Limb (tissue), 2 donors: ENCODE measurements around the gene GOLGA3.
"Not testable (repeated sequence)": the region's sequence is repeated elsewhere in the genome, so short reads cannot be mapped to it uniquely, and the experiment has no call there.

Experiments
- DNase-seq, 2 donors: peaks; one replicate each; pipeline ENCODE4 v3.0.0-alpha.2; 2016; ENCODE audit errors: extremely low spot score in 2 of 2

GOLGA3 gene

GRCh38 chr12:132828706-132829534 is at the start of gene GOLGA3:
TSS of gene GOLGA3 (minus strand) at chr12:132828869. CDS start at chr12:132822128, 6,741 bp downstream.
- peak; percentile 92 to 95 for DNase-seq

GRCh38 chr12:132874620-132875019 is 46.0 kb upstream of the GOLGA3 start:
- not testable (repeated sequence) for DNase-seq

GRCh38 chr12:132874175-132874574 is 45.5 kb upstream of the GOLGA3 start:
- DNase-seq = no peak

- DNase-seq = no peak
Observed at GRCh38 chr12:132873724-132874123, 45.1 kb upstream of the GOLGA3 start.

GRCh38 chr12:132872975-132873421 is 44.3 kb upstream of the GOLGA3 start:
- no peak for DNase-seq

GRCh38 chr12:132872073-132872855 is 43.6 kb upstream of the GOLGA3 start:
- no peak for DNase-seq

- no peak for DNase-seq
Observed at GRCh38 chr12:132869551-132869950, 40.9 kb upstream of the GOLGA3 start.

GRCh38 chr12:132866251-132866828 is 37.7 kb upstream of the GOLGA3 start:
- DNase-seq = no peak

- DNase-seq = no peak
Observed at GRCh38 chr12:132861558-132861957, 32.9 kb upstream of the GOLGA3 start.

- DNase-seq = no peak
Observed at GRCh38 chr12:132858718-132859266, 30.1 kb upstream of the GOLGA3 start.

GRCh38 chr12:132857019-132857418 is 28.4 kb upstream of the GOLGA3 start:
- DNase-seq = not testable (repeated sequence)

- DNase-seq = no peak
Observed at GRCh38 chr12:132856581-132856980, 27.9 kb upstream of the GOLGA3 start.

GRCh38 chr12:132855211-132855610 is 26.5 kb upstream of the GOLGA3 start:
- DNase-seq = not testable (repeated sequence)

GRCh38 chr12:132853285-132854092 is 24.8 kb upstream of the GOLGA3 start:
- DNase-seq = no peak

- no peak for DNase-seq
Observed at GRCh38 chr12:132852496-132852895, 23.8 kb upstream of the GOLGA3 start.

- no peak for DNase-seq
Observed at GRCh38 chr12:132851465-132851864, 22.8 kb upstream of the GOLGA3 start.

- no peak for DNase-seq
Observed at GRCh38 chr12:132850291-132850690, 21.6 kb upstream of the GOLGA3 start.

- no peak for DNase-seq
Observed at GRCh38 chr12:132848521-132848920, 19.9 kb upstream of the GOLGA3 start.

GRCh38 chr12:132847363-132848356 is 19.0 kb upstream of the GOLGA3 start:
- DNase-seq = no peak

GRCh38 chr12:132844681-132845080 is 16.0 kb upstream of the GOLGA3 start:
- DNase-seq = not testable (repeated sequence)
